Ishikawa (cell line): ENCODE results near the gene KPNA2.

ENCODE experiments used
- CEBPB ChIP-seq: IDR thresholded peaks from 2 replicates; pipeline ENCODE4 v1.6.1; 2012
- CREB1 ChIP-seq: IDR thresholded peaks from 2 replicates; pipeline ENCODE4 v1.6.1; 2012; ENCODE audit warnings: low read depth
- EGR1 ChIP-seq: IDR thresholded peaks from 2 replicates; pipeline ENCODE4 v1.6.1; 2012
- EP300 ChIP-seq: IDR thresholded peaks from 2 replicates; pipeline ENCODE4 v1.6.1; 2012; ENCODE audit warnings: borderline replicate concordance
- FOXM1 ChIP-seq: IDR thresholded peaks from 2 replicates; pipeline ENCODE4 v1.6.1; 2012; ENCODE audit warnings: low read depth, borderline replicate concordance
- MAX ChIP-seq: IDR thresholded peaks from 2 replicates; pipeline ENCODE4 v1.6.1; 2012
- NFIC ChIP-seq: IDR thresholded peaks from 2 replicates; pipeline ENCODE4 v1.6.1; 2012
- RAD21 ChIP-seq: IDR thresholded peaks from 2 replicates; pipeline ENCODE4 v1.6.1; 2012; ENCODE audit warnings: low read depth
- TAF1 ChIP-seq: IDR thresholded peaks from 2 replicates; pipeline ENCODE4 v1.6.1; 2012; ENCODE audit warnings: low read depth, mild to moderate bottlenecking
- TCF12 ChIP-seq: IDR thresholded peaks from 2 replicates; pipeline ENCODE4 v1.6.1; 2012; ENCODE audit warnings: low read depth
- TEAD4 ChIP-seq: IDR thresholded peaks from 2 replicates; pipeline ENCODE4 v1.6.1; 2012
- USF1 ChIP-seq: IDR thresholded peaks from 2 replicates; pipeline ENCODE4 v1.6.1; 2012
- YY1 ChIP-seq: IDR thresholded peaks from 2 replicates; pipeline ENCODE4 v1.6.1; 2012; ENCODE audit warnings: low read depth
- ZBTB7A ChIP-seq: IDR thresholded peaks from 2 replicates; pipeline ENCODE4 v1.6.1; 2012; ENCODE audit warnings: low read depth
- TF ChIP-seq, protein P1 (sequence below): IDR thresholded peaks from 2 replicates; pipeline ENCODE4 v1.6.1; 2012; ENCODE audit warnings: low read depth, mild to moderate bottlenecking

KPNA2 gene

GRCh38 chr17:68047153-68047846 is 11.8 kb downstream of the KPNA2 start:
- TF ChIP-seq FOXM1 (no peak), YY1 (no peak), CEBPB (no peak), TCF12 (no peak), TEAD4 (no peak), USF1 (no peak), ZBTB7A (no peak)

DNA sequence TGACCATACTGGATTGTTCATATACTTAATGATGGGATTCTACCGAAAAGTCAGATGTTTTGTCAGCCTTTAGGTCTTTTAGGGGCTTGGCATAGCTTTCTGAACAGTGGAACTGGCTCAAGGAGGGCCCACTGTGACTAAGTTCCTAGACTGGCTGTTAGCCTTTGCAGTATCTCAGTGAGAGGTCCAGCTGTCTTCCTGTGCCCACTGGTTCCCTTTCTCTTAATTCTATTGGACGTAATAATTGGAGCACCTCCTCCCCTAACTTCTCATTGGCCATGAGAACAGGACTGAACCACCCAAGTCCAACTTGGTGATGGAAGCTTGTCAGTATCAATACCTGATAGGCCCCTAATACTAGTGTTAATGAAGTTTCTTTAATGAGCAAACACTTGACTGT is 13.5 kb downstream of the KPNA2 start:
- TF ChIP-seq MAX (no peak), TCF12 (no peak), CREB1 (no peak), USF1 (no peak), RAD21 (no peak), YY1 (no peak)
- TF ChIP-seq, protein P1, sequence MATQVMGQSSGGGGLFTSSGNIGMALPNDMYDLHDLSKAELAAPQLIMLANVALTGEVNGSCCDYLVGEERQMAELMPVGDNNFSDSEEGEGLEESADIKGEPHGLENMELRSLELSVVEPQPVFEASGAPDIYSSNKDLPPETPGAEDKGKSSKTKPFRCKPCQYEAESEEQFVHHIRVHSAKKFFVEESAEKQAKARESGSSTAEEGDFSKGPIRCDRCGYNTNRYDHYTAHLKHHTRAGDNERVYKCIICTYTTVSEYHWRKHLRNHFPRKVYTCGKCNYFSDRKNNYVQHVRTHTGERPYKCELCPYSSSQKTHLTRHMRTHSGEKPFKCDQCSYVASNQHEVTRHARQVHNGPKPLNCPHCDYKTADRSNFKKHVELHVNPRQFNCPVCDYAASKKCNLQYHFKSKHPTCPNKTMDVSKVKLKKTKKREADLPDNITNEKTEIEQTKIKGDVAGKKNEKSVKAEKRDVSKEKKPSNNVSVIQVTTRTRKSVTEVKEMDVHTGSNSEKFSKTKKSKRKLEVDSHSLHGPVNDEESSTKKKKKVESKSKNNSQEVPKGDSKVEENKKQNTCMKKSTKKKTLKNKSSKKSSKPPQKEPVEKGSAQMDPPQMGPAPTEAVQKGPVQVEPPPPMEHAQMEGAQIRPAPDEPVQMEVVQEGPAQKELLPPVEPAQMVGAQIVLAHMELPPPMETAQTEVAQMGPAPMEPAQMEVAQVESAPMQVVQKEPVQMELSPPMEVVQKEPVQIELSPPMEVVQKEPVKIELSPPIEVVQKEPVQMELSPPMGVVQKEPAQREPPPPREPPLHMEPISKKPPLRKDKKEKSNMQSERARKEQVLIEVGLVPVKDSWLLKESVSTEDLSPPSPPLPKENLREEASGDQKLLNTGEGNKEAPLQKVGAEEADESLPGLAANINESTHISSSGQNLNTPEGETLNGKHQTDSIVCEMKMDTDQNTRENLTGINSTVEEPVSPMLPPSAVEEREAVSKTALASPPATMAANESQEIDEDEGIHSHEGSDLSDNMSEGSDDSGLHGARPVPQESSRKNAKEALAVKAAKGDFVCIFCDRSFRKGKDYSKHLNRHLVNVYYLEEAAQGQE, result no peak

GRCh38 chr17:68052810-68053209 is 17.3 kb downstream of the KPNA2 start:
- TF ChIP-seq RAD21 (no peak), MAX (no peak), TAF1 (no peak), ZBTB7A (no peak), FOXM1 (no peak), TCF12 (no peak), EGR1 (no peak), CREB1 (no peak), YY1 (no peak), NFIC (no peak), CEBPB (no peak), USF1 (no peak), EP300 (no peak), TEAD4 (no peak)
- TF ChIP-seq, protein P1, result no peak

- TF ChIP-seq NFIC (no peak), FOXM1 (no peak), USF1 (no peak), ZBTB7A (no peak), EGR1 (no peak), TCF12 (no peak), EP300 (no peak), MAX (no peak), YY1 (no peak), TAF1 (no peak), CREB1 (no peak), RAD21 (no peak), CEBPB (no peak), TEAD4 (no peak)
- TF ChIP-seq, protein P1, result no peak
Measured at GRCh38 chr17:68053231-68054013, 17.9 kb downstream of the KPNA2 start.
